GM19455 (cell line): Measurements from ENCODE around the gene GALNTL6.
"Not testable (repeated sequence)": the region's sequence is repeated elsewhere in the genome, so short reads cannot be mapped to it uniquely, and the experiment has no call there.

Source experiments
- ATAC-seq: cut with Tn5 transposase; IDR thresholded peaks from one replicate; pipeline ENCODE4 v1.9.1; 2021; ENCODE audit not compliant: unreplicated experiment

Gene GALNTL6

GRCh38 chr4:172998527-172999469, 1185.6 kb downstream of the GALNTL6 start:
- no peak for ATAC-seq

GRCh38 chr4:173001571-173001970, 1188.4 kb downstream of the GALNTL6 start:
- no peak for ATAC-seq

- ATAC-seq: no peak
These were observed 1189.8 kb downstream of the GALNTL6 start for GRCh38 chr4:173002830-173003561.

- ATAC-seq: no peak
These were observed 1192.9 kb downstream of the GALNTL6 start for GRCh38 chr4:173005912-173006633.

GRCh38 chr4:173008436-173008835, 1195.2 kb downstream of the GALNTL6 start:
- no peak for ATAC-seq

GRCh38 chr4:173009129-173009823, 1196.1 kb downstream of the GALNTL6 start:
- no peak for ATAC-seq

GRCh38 chr4:173012608-173013007, 1199.4 kb downstream of the GALNTL6 start:
- no peak for ATAC-seq

- ATAC-seq: peak; percentile 59
These were observed 1200.2 kb downstream of the GALNTL6 start for GRCh38 chr4:173013232-173013930.

GRCh38 chr4:173014113-173014558, 1200.9 kb downstream of the GALNTL6 start:
- no peak for ATAC-seq

GRCh38 chr4:173014836-173015235, 1201.6 kb downstream of the GALNTL6 start:
- no peak for ATAC-seq

- no peak for ATAC-seq
These were observed 1204.6 kb downstream of the GALNTL6 start for GRCh38 chr4:173017802-173018201.

- ATAC-seq: no peak
These were observed 1205.2 kb downstream of the GALNTL6 start for GRCh38 chr4:173018446-173018845.

GRCh38 chr4:173019664-173020063, 1206.5 kb downstream of the GALNTL6 start:
- no peak for ATAC-seq

GRCh38 chr4:173021746-173022573, 1208.8 kb downstream of the GALNTL6 start:
- ATAC-seq: not testable (repeated sequence)

GRCh38 chr4:173024203-173024602, 1211.0 kb downstream of the GALNTL6 start:
- ATAC-seq: no peak

- ATAC-seq: peak; percentile 77
These were observed 1211.9 kb downstream of the GALNTL6 start for GRCh38 chr4:173025131-173025530.

- no peak for ATAC-seq
These were observed 1224.0 kb downstream of the GALNTL6 start for GRCh38 chr4:173037242-173037641.

- no peak for ATAC-seq
These were observed 1225.1 kb downstream of the GALNTL6 start for GRCh38 chr4:173038192-173038896.
